ENCODE results near the gene DGKG. TPM values are rescaled to one million over a fixed set of nuclear protein-coding genes. Genes with fewer than 3 reads are reported as not detected.

DGKG gene
- total and polyA plus RNA-seq, 2 donors (not counting 1 experiment from before 2014, with no cell fraction given) = 0.67 to 10.9 TPM

DNA sequence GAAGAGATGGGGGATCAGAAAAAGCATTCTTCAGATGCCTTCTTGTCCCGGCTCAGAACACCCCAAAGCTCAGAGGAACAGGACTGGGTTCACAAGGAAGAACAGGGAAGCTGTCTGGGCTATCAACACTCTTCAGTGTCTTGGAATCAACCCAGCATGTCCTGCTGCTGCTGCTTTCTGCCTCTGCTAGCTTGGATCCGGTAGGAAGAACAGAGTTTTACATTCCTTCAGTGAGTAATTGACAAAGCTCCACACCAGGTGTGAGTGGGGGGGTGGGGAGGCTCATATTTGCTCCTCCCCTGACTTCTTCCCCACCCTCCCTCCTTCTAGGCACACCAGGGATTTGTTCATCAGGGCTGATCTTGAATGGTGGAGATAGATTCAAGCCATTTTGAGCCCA is 240.1 kb downstream of the DGKG start:
- no peak for DNase-seq
- TF ChIP-seq EZH2 (IDR thresholded peaks at IDR 0.05; ENCODE audit: borderline replicate concordance, insufficient read depth, low read depth, low read length, poor library complexity, severe bottlenecking) = no peak
- TF ChIP-seq, protein P1, sequence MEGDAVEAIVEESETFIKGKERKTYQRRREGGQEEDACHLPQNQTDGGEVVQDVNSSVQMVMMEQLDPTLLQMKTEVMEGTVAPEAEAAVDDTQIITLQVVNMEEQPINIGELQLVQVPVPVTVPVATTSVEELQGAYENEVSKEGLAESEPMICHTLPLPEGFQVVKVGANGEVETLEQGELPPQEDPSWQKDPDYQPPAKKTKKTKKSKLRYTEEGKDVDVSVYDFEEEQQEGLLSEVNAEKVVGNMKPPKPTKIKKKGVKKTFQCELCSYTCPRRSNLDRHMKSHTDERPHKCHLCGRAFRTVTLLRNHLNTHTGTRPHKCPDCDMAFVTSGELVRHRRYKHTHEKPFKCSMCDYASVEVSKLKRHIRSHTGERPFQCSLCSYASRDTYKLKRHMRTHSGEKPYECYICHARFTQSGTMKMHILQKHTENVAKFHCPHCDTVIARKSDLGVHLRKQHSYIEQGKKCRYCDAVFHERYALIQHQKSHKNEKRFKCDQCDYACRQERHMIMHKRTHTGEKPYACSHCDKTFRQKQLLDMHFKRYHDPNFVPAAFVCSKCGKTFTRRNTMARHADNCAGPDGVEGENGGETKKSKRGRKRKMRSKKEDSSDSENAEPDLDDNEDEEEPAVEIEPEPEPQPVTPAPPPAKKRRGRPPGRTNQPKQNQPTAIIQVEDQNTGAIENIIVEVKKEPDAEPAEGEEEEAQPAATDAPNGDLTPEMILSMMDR (IDR thresholded peaks at IDR 0.05) = no peak
- no peak overlapping the region for H3K27ac ChIP-seq (ENCODE audit: low read length in 2 of 2)
- WGBS (ENCODE audit: insufficient coverage) = 89% methylated on average over 1 of the region's 2 CpGs
- no peak overlapping the region for H3K4me2 ChIP-seq (replicated peaks; ENCODE audit: low read depth, low read length, poor library complexity, severe bottlenecking)
- H3K79me2 ChIP-seq (ENCODE audit: control insufficient read depth, insufficient read depth, low read length) = no peaks in the 10 kb centered on the region
- POLR2A ChIA-PET = no interaction called here
- Mint-ChIP-seq H3K27ac (no peak overlapping the region), H3K4me3 (no peak overlapping the region), H3K9me3 (ENCODE audit: insufficient read depth) (no peaks in the 10 kb centered on the region), H3K4me1 (no peaks in the 10 kb centered on the region), H3K27me3 (peaks cover 47% of the 10 kb centered on the region)
- no peaks in the 10 kb centered on the region for H4K20me1 ChIP-seq (ENCODE audit: control insufficient read depth, insufficient read depth, low read length, poor library complexity, severe bottlenecking)
- no peak overlapping the region for H3K4me3 ChIP-seq (ENCODE audit: control extremely low read depth in 1 of 5, extremely low read depth in 1 of 5, insufficient read depth in 1 of 5, low read depth in 2 of 5, low read length in 4 of 5)
- no peak overlapping the region for H3K9ac ChIP-seq (ENCODE audit: low read length)
- H3K27me3 ChIP-seq (replicated peaks in 1 of 4; ENCODE audit: control extremely low read depth in 1 of 4, control insufficient read depth in 3 of 4, insufficient read depth in 4 of 4, low read length in 3 of 4) = peaks cover 0 to 25% (median 5%) of the 10 kb centered on the region in 4 experiments
- H3K4me1 ChIP-seq (ENCODE audit: control insufficient read depth in 2 of 2, insufficient read depth in 2 of 2, low read length in 2 of 2) = no peaks in the 10 kb centered on the region
- no peak for ATAC-seq (ENCODE audit: low read depth)
- no peaks in the 10 kb centered on the region for H3K36me3 ChIP-seq (replicated peaks in 1 of 2; ENCODE audit: control extremely low read depth in 1 of 2, control insufficient read depth in 1 of 2, extremely low read depth in 1 of 2, insufficient read depth in 2 of 2, low read length in 1 of 2)
- H3K9me3 ChIP-seq (ENCODE audit: control extremely low read depth in 1 of 3, control insufficient read depth in 2 of 3, insufficient read depth in 1 of 3, low read length in 2 of 3) = no peaks in the 10 kb centered on the region
- no peak overlapping the region for H2AFZ ChIP-seq (ENCODE audit: insufficient read depth, low read depth, low read length, poor library complexity, severe bottlenecking)
- intact Hi-C loops (cut with micrococcal nuclease) = no loop called here
- CTCF ChIA-PET = interaction anchor here (0.7 kb wide), 1 partner anchor 137 kb away, joined by 3 read pairs; no protein-coding TSS in a partner anchor

- Histone ChIP-seq H3K4me2 (replicated peaks; ENCODE audit: low read depth, low read length, poor library complexity, severe bottlenecking) (no peak overlapping the region), H3K4me3 (ENCODE audit: control extremely low read depth in 1 of 5, extremely low read depth in 1 of 5, insufficient read depth in 1 of 5, low read depth in 2 of 5, low read length in 4 of 5) (no peak overlapping the region), H3K36me3 (replicated peaks in 1 of 2; ENCODE audit: control extremely low read depth in 1 of 2, control insufficient read depth in 1 of 2, extremely low read depth in 1 of 2, insufficient read depth in 2 of 2, low read length in 1 of 2) (no peaks in the 10 kb centered on the region), H3K79me2 (ENCODE audit: control insufficient read depth, insufficient read depth, low read length) (no peaks in the 10 kb centered on the region), H3K9me3 (ENCODE audit: control extremely low read depth in 1 of 3, control insufficient read depth in 2 of 3, insufficient read depth in 1 of 3, low read length in 2 of 3) (no peaks in the 10 kb centered on the region), H3K9ac (ENCODE audit: low read length) (no peak overlapping the region), H3K4me1 (ENCODE audit: control insufficient read depth in 2 of 2, insufficient read depth in 2 of 2, low read length in 2 of 2) (no peaks in the 10 kb centered on the region), H2AFZ (ENCODE audit: insufficient read depth, low read depth, low read length, poor library complexity, severe bottlenecking) (no peak overlapping the region), H4K20me1 (ENCODE audit: control insufficient read depth, insufficient read depth, low read length, poor library complexity, severe bottlenecking) (no peaks in the 10 kb centered on the region), H3K27me3 (replicated peaks in 1 of 4; ENCODE audit: control extremely low read depth in 1 of 4, control insufficient read depth in 3 of 4, insufficient read depth in 4 of 4, low read length in 3 of 4) (peaks cover 0 to 25% (median 7%) of the 10 kb centered on the region in 4 experiments), H3K27ac (ENCODE audit: low read length in 2 of 2) (no peak overlapping the region)
- Mint-ChIP-seq H3K27ac (no peak overlapping the region), H3K4me3 (no peak overlapping the region), H3K4me1 (no peaks in the 10 kb centered on the region), H3K9me3 (ENCODE audit: insufficient read depth) (no peaks in the 10 kb centered on the region), H3K27me3 (peaks cover 53% of the 10 kb centered on the region)
- 92% methylated on average over 5 of the region's 6 CpGs for WGBS (ENCODE audit: insufficient coverage)
- ChIA-PET CTCF (interaction anchor here (0.6 to 0.7 kb wide), 2 partner anchors 13 to 138 kb away, joined by 3 read pairs; no protein-coding TSS in a partner anchor), POLR2A (interaction anchor here (0.6 kb wide), 1 partner anchor 92 kb away, joined by 4 read pairs; no protein-coding TSS in a partner anchor)
- intact Hi-C loops (cut with micrococcal nuclease) = no loop called here
- ATAC-seq (ENCODE audit: low read depth) = no peak
- TF ChIP-seq, protein P1 (IDR thresholded peaks at IDR 0.05) = no peak
- DNase-seq = no peak
Observed at GRCh38 chr3:186121278-186121677, 240.8 kb downstream of the DGKG start.

Data from B cell (primary cell).